Right kidney (tissue), 9 donors: ENCODE data around the gene TULP3.
"Not testable (repeated sequence)": the region's sequence is repeated elsewhere in the genome, so short reads cannot be mapped to it uniquely, and the experiment has no call there.

Source experiments
- DNase-seq: peaks from one replicate; pipeline ENCODE4 v3.0.0-alpha.2; 2016
- long read RNA-seq, 8 donors: transcript quantifications; one replicate each; lab custom pipeline, GENCODE V29; 2026

Gene TULP3
- long read RNA-seq, donor 1, transcript TULP3-202 (11 exons, 3,076 nt), result major isoform, 5 of 5 reads
- long read RNA-seq, donor 1, partial matches to known transcripts, result 0 of 5 reads
- long read RNA-seq, donor 1, other reads (novel, unspliced or antisense), result 0 of 5 reads
- long read RNA-seq, donor 2, transcript TULP3-202 (11 exons, 3,076 nt), result major isoform, 5 of 5 reads
- long read RNA-seq, donor 2, partial matches to known transcripts, result 0 of 5 reads
- long read RNA-seq, donor 2, other reads (novel, unspliced or antisense), result 0 of 5 reads
- long read RNA-seq, donor 3, transcript TULP3-202 (11 exons, 3,076 nt), result major isoform, 8 of 8 reads
- long read RNA-seq, donor 3, partial matches to known transcripts, result 0 of 8 reads
- long read RNA-seq, donor 3, other reads (novel, unspliced or antisense), result 0 of 8 reads
- long read RNA-seq, donor 4, partial matches to known transcripts, result 0 of 1 reads
- long read RNA-seq, donor 4, other reads (novel, unspliced or antisense), result 0 of 1 reads
- long read RNA-seq, donor 5, transcript TULP3-202 (11 exons, 3,076 nt), result major isoform, 8 of 8 reads
- long read RNA-seq, donor 5, partial matches to known transcripts, result 0 of 8 reads
- long read RNA-seq, donor 5, other reads (novel, unspliced or antisense), result 0 of 8 reads
- long read RNA-seq, donor 6, transcript TULP3-202 (11 exons, 3,076 nt), result major isoform, 5 of 5 reads
- long read RNA-seq, donor 6, partial matches to known transcripts, result 0 of 5 reads
- long read RNA-seq, donor 6, other reads (novel, unspliced or antisense), result 0 of 5 reads
- long read RNA-seq, donor 7, transcript TULP3-202 (11 exons, 3,076 nt), result major isoform, 5 of 5 reads
- long read RNA-seq, donor 7, partial matches to known transcripts, result 0 of 5 reads
- long read RNA-seq, donor 7, other reads (novel, unspliced or antisense), result 0 of 5 reads
- long read RNA-seq, donor 8, transcript TULP3-202 (11 exons, 3,076 nt), result major isoform, 7 of 7 reads
- long read RNA-seq, donor 8, partial matches to known transcripts, result 0 of 7 reads
- long read RNA-seq, donor 8, other reads (novel, unspliced or antisense), result 0 of 7 reads

- peak; percentile 97 for DNase-seq
Observed at GRCh38 chr12:2890388-2891239, at the start of gene TULP3. Gene TULP3, plus strand, starts transcription at chr12:2890891. Its CDS starts 57 bp downstream, at chr12:2890948.

GRCh38 chr12:2841056-2841650 is 49.5 kb upstream of the TULP3 start:
- no peak for DNase-seq

GRCh38 chr12:2842948-2843347 is 47.7 kb upstream of the TULP3 start:
- DNase-seq, result no peak

- no peak for DNase-seq
Observed at GRCh38 chr12:2844786-2845185, 45.9 kb upstream of the TULP3 start.

- no peak for DNase-seq
Observed at GRCh38 chr12:2845280-2845679, 45.4 kb upstream of the TULP3 start.

- DNase-seq, result no peak
Observed at GRCh38 chr12:2851931-2852330, 38.8 kb upstream of the TULP3 start.

- peak; percentile 65 for DNase-seq
Observed at GRCh38 chr12:2853626-2854025, 37.1 kb upstream of the TULP3 start.

GRCh38 chr12:2854669-2855453 is 35.8 kb upstream of the TULP3 start:
- no peak for DNase-seq

GRCh38 chr12:2855546-2855945 is 35.1 kb upstream of the TULP3 start:
- no peak for DNase-seq

- no peak for DNase-seq
Observed at GRCh38 chr12:2856051-2856450, 34.6 kb upstream of the TULP3 start.

GRCh38 chr12:2857021-2857431 is 33.7 kb upstream of the TULP3 start, which contains the start of gene TEX52:
Gene TEX52, minus strand, starts transcription at chr12:2857039. Its CDS starts 13 bp downstream, at chr12:2857026.
- peak; percentile 21 for DNase-seq

- no peak for DNase-seq
Observed at GRCh38 chr12:2857576-2857975, 33.1 kb upstream of the TULP3 start.

GRCh38 chr12:2858334-2858733 is 32.4 kb upstream of the TULP3 start:
- DNase-seq, result no peak

- DNase-seq, result no peak
Observed at GRCh38 chr12:2858944-2859421, 31.7 kb upstream of the TULP3 start.

GRCh38 chr12:2860170-2860569 is 30.5 kb upstream of the TULP3 start:
- no peak for DNase-seq

- no peak for DNase-seq
Observed at GRCh38 chr12:2862876-2863275, 27.8 kb upstream of the TULP3 start.

GRCh38 chr12:2863402-2863801 is 27.3 kb upstream of the TULP3 start:
- DNase-seq, result not testable (repeated sequence)

- no peak for DNase-seq
Observed at GRCh38 chr12:2864198-2864597, 26.5 kb upstream of the TULP3 start.

- not testable (repeated sequence) for DNase-seq
Observed at GRCh38 chr12:2868986-2869632, 21.6 kb upstream of the TULP3 start.
